NCI-H226 (cell line): ENCODE data around the gene CNOT1.
"Not testable (repeated sequence)": the region's sequence is repeated elsewhere in the genome, so short reads cannot be mapped to it uniquely, and the experiment has no call there.

Experiments
- DNase-seq: peaks from one replicate; pipeline ENCODE4 v3.0.0-alpha.2; 2015

The CNOT1 gene

GRCh38 chr16:58500430-58501241, 129.0 kb downstream of the CNOT1 start:
- no peak for DNase-seq

GRCh38 chr16:58499615-58500351, 129.8 kb downstream of the CNOT1 start, which contains the start of gene NDRG4:
TSS of gene NDRG4 (plus strand) at chr16:58500143. CDS start at chr16:58500249, 106 bp downstream.
- peak; percentile 49 for DNase-seq

- no peak for DNase-seq
These were observed 130.5 kb downstream of the CNOT1 start for GRCh38 chr16:58499092-58499511.

- DNase-seq: no peak
These were observed 131.1 kb downstream of the CNOT1 start for GRCh38 chr16:58498341-58499091.

DNA sequence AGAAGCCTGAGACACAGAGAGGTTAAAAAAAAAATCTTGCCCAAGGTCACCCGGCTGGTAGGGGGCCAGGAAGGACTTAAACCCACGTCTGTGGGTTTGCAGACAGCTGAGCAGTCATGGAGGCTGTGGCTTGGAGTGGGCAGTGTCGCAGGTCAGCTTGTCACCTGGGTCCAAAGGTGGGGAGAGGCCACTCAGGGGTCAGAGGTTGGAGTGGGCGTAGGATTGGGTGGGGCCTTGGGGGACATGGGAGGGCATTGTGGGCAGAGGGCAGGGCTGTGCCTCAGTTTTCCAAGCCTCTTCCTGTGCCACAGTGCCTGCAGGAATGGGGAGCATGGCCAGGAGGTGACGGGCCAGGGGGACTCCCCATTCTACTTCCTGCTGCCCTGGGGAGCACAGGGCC, 131.7 kb downstream of the CNOT1 start:
- no peak for DNase-seq

DNA sequence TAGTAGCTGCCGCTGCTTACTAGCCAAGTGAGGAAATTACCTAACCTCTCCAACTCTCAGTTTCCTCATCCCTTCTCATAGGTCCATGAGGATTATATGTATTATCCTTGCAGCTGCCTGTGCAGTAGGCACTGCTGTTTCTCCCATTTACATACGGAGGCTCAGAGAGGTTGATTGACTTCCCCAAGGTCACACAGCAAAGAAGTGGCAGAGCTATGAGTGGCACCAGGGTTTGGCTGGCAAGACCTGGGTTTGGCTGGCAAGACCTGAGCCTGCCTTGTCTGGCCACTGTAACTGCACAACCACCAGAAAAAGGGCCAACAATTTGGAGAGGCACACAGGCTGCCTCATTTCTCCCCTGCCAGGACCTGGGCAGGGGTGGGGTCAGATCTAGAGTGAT, 132.2 kb downstream of the CNOT1 start:
- no peak for DNase-seq

- no peak for DNase-seq
These were observed 133.9 kb downstream of the CNOT1 start for GRCh38 chr16:58495521-58496331.

- peak; percentile 95 for DNase-seq
These were observed 134.6 kb downstream of the CNOT1 start for GRCh38 chr16:58494981-58495520.

GRCh38 chr16:58493756-58494431, 135.7 kb downstream of the CNOT1 start:
- no peak for DNase-seq

DNA sequence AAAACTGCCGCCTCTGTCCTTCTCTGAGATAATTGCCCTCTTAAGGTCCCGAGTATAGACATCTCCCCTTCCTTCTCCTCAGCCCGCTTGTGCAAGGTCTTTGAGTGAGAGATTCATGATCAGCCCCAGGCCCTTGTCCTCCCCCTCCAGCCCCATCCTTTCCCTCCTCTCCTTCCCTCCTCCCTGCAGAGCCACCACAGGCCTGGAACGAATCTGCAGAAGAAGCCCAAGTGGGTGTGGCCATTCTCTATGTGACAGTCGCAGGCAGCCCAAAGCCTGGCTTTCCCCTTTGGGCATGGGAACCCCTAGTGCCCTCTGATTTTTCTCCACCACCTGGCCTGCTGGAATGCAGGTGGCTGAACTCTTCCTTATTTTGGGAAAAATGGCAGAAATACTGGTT, 136.9 kb downstream of the CNOT1 start:
- DNase-seq: no peak

DNA sequence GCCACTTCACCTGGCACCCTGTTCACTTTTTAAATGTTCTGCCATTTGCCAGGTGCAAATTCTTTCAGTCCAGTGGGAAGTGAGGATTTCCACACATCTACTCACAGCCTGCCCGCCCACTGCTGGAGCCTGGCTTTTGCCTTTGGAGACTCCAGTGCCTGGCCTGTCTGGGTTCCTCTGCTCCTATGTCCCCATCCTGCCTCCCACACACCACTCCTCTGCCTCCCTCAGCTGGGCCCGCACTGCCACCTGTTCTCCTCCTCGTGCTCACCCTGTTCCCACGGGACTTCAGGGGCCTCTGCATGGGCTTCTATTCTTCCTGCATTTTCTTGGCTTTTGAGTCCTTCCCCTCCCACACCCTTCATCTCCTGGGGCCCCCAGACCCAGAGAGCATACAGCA, 137.6 kb downstream of the CNOT1 start:
- DNase-seq: no peak

- not testable (repeated sequence) for DNase-seq
These were observed 139.1 kb downstream of the CNOT1 start for GRCh38 chr16:58490539-58490938.

DNA sequence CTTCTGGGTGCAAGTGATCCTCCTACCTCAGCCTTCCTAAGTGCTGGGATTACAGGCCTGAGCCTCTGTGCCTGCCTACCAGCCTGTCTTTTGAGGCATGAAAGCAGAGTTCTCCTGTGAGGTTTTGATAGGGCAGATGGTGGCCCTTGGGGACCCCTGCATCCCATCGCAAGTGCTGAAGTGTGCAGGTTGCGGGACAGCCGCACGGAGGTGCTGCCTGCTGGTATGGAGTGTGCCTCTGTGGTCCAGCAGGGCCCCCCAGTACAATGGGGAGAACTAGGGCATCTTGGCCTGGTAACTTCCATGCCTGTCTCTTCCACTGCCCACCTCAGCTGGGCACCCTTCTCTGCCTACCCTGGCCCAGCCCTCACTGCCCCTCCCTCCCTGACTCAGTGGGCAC, 139.6 kb downstream of the CNOT1 start:
- no peak for DNase-seq

- no peak for DNase-seq
These were observed 141.1 kb downstream of the CNOT1 start for GRCh38 chr16:58488531-58488930.

DNA sequence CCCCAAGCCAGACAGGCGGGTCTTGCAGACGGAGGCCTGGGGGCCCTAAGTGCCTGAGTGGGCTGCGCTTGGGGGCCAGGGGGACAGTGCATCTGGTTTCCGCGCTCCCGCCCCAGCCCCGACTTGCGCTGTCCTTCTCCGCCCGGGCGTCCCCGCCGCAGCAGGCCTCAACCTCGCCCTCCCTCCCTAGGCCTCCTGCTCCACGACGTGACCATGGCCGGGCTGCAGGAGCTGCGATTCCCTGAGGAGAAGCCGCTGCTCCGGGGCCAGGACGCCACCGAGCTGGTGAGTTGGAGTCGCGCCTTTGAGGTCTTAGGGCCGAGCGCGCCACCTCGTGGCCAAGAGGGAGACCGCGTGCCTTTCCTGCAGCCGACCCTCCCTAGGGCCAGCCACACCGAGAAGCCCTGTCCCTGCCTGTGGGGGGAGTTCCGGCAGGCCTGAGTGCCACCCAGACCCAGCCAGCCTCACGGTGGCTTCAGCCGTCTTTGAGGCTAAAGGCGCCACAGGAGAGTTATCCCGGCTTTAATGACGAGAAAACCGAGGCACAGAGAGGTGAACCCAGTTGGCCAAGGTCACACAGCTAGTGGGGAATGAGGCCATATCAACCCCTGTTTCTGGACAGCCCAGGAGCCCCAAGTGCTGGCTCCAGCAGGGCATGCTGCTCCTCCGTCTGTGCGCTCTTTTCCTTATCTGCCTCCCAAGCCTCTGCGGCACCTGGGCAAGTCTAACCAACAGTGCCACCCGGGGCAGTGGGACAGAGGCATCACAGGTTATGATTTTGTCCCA, 141.9 kb downstream of the CNOT1 start:
- DNase-seq: peak; percentile 52

GRCh38 chr16:58485184-58485887, 144.3 kb downstream of the CNOT1 start:
- no peak for DNase-seq

GRCh38 chr16:58481931-58482330, 147.7 kb downstream of the CNOT1 start:
- no peak for DNase-seq

DNA sequence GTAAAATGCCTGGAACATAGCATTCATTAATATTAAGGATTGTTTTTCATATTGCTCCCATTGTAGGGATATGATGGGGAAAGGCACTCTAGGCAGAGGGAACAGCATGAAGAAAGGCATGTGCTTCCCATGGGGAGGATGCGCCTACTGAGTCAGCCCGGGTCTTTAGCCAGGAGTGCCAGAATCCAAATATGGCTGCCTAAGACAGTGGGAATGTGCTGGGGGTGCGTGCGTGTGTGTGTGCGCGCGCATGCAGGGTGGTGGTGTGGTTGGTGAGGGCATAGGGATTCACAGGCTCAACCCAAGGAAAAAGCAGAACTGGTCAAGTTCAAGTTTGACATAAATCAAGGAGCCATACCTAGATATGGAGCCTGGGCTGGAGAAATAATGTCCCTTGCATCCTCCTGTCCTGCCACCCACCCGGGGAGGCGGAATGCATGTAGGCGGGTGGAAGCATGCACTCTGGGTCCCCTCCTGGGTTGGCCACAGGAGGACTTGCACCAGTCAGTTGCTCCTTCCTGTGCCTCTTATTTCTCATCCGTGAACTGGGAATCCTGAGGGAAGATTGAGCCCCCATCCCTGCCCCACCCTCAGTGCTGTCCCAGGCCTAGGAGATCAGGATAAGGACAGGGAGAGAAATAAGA, 148.3 kb downstream of the CNOT1 start:
- DNase-seq: no peak

GRCh38 chr16:58478427-58478826, 151.2 kb downstream of the CNOT1 start:
- DNase-seq: no peak

- DNase-seq: no peak
These were observed 152.8 kb downstream of the CNOT1 start for GRCh38 chr16:58476791-58477190.
